ENCODE data around the gene DNAJC3.
"Not testable (repeated sequence)": the region's sequence is repeated elsewhere in the genome, so short reads cannot be mapped to it uniquely, and the experiment has no call there.

The DNAJC3 gene

DNA sequence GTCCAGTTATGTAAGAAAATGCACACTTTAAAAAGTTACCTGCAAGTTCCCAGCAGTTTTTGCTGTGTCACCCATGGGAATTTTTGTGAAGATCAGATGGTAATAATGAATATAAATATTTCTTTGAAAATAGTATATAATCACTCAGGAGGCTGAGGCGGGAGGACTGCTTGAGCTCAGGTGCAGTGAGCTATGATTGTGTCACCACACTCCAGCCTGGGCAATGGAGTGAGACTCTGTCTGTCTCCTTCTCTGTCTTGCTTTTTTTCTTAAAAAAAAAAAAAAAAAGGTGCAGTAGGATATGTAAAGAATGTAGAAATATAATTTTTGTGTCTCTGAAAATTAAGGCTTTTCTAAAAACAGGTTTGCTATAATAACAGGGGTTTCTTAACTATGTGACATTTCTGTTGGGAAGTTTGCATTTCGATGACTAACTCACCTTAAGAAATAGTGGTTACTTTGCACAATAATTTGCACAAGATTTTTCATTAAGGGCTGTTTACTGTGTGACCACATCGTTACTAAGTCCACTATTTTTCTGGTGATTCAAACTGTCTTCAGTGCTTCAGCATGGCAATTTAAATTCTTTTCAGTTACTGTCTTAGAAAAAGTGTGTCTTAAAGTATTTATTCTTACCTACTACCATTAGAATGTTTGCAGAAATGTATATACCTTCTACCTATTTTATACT is 37.3 kb downstream of the DNAJC3 start:
- no peak for DNase-seq (ENCODE audit: low read depth in 3 of 3)

DNA sequence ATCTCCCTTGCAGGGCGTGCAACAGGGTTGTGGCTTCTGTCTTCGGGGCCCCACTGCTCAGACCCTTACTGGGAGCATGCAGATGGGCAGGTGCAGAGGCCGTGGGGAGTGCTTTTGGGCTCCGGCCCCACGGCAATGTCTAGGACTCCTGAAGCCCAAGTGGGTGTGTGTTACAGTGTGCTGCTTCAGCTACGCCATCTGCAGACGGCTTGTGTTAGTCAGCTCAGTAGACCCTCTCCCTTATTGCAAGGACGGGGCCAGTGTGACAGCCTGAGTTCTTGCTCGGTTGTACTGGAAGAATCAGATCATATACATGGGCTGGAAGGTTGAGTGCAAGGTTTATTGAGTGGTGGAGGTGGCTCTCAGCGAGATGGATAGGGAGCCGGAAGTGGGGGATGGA is 39.3 kb downstream of the DNAJC3 start:
- DNase-seq (ENCODE audit: low read depth in 3 of 3) = no peak

DNA sequence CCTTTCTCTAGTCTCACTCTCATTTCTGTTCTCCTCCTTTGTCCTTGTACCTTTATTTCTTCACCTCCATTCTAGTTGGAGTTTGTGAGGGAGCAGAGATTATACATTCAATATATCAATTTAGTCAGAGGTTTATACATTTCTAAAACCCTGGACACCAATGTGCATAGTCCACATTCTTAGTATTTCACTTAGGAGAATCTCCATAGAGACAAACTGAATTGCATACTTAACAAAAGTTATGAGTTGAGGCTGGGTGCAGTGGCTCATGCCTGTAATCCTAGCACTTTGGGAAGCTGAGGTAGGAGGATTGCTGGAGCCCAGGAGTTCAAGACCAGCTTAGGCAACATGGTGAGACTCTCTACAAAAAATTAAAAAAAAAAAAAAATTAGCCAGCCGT is 45.3 kb downstream of the DNAJC3 start:
- no peak for DNase-seq (ENCODE audit: low read depth in 3 of 3)

DNA sequence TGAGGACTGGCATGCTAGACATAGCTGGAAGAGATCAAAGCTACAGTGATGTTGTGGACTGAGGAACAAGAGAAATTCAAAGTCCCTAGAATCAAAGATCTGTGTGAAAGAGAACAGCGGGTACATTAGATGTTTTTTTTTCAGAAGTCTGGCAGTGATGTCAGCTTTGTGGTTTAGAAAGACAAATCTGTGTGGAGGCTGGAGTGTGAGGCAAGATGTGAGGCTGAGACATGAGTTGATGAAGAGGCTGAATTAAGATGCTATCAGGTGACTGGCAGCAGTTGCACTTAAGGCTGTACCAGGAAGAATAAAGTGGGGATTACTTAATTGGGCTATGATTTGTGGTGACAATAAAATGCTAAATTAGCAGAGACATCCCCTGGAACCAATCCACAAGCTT is 46.5 kb downstream of the DNAJC3 start:
- no peak for DNase-seq (ENCODE audit: low read depth in 3 of 3)

DNA sequence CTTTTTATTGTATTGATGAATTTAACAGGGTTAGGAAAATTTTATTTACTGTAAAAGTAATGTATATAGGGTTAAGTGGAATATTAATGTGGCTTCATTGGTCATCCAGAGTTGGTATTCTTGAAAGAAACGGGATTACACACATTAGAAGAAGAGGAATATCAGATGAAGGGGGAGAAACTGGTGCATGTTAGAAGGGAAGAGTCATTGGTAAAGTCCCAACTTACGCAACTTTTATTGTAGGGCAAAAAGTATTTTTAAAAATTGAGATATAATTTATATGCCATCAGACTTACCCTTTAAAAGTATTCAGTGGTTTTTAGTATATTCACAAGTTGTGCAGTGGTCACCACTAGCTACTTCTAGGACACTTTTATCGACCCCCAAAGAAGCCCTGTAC is 47.3 kb downstream of the DNAJC3 start:
- no peak for DNase-seq (ENCODE audit: low read depth in 3 of 3)

DNA sequence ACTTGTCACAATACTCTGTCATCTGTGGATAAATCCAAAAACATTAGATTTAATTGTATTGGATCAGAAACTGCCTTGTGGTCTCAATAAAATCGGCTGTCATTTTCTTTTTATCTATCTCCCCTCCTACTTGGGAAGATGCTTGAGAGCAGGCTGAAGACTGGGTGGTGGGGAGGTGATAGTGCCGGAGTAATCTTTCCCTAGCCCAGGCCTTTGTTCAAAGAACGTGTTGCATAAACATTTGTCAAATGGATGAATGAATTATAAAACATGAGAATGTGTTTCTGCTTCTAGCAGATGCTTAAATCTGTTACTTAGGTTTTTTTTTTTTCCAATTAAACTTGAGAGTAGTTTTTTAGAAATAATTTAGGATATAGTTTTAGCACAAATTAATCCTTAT is 49.9 kb downstream of the DNAJC3 start:
- DNase-seq (ENCODE audit: low read depth in 3 of 3) = no peak

GRCh38 chr13:95728957-95729356 is 52.0 kb downstream of the DNAJC3 start:
- no peak for DNase-seq (ENCODE audit: low read depth in 3 of 3)

DNA sequence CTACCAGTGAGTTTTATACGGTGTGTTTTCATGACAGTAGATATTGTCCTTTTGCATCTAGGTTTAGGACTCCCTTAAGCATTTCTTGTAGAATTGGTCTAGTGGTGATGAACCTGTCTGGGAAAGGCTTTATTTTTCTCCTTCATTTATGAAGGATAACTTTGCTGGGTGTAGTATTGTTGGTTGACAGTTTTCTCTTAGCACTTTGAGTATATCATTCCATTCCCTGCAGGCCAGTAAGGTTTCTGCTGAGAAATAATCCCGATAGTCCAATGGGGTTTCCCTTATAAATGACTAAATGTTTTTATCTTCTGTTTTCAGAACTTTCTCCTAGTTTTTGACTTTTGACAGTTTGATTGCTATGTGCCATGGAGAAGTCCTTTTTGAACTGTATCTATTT is 57.2 kb downstream of the DNAJC3 start:
- no peak for DNase-seq (ENCODE audit: low read depth in 3 of 3)

- DNase-seq (ENCODE audit: low read depth in 3 of 3) = not testable (repeated sequence)
Measured at GRCh38 chr13:95740071-95740978, 63.4 kb downstream of the DNAJC3 start.

DNA sequence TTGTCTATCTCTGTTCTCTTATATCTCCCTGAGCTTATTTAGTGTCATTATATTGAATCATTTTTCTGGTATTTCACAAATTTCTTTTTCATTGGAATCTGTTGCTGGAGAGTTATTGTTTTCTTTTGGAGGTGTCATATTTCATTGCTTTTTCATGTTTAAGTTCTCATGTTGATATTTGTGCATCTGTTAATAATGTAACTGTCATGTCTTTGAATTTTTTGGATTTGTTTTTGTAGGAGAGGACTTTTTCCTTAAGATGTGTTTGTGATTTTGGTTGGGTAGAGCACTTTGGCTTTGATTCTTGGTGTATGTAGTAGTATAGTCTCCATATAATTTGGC is 64.0 kb downstream of the DNAJC3 start:
- no peak for DNase-seq (ENCODE audit: low read depth in 3 of 3)

GRCh38 chr13:95741584-95742563 is 64.9 kb downstream of the DNAJC3 start:
- no peak for DNase-seq (ENCODE audit: low read depth in 3 of 3)

- DNase-seq (ENCODE audit: low read depth in 3 of 3) = no peak
Measured at GRCh38 chr13:95743192-95743591, 66.3 kb downstream of the DNAJC3 start.

- DNase-seq (ENCODE audit: low read depth in 3 of 3) = no peak
Measured at GRCh38 chr13:95745289-95745688, 68.3 kb downstream of the DNAJC3 start.

GRCh38 chr13:95745752-95746151 is 68.8 kb downstream of the DNAJC3 start:
- no peak for DNase-seq (ENCODE audit: low read depth in 3 of 3)

DNA sequence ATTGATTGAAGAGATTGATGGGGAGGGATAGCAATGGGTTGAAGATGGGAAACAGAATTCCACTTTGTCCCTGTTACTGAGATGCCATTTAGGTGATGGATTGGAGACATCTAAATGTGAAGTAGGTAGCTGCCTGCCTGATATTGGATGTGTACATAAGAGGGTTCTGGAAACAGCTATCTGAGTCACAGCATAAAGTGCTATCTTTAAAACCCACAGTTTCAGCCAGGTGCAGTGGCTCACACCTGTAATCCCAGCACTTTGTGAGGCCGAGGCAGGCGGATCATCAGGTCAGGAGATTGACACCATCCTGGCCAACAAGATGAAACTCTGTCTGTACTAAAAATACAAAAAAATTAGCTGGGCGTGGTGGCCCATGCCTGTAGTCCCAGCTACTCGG is 72.6 kb downstream of the DNAJC3 start:
- DNase-seq (ENCODE audit: low read depth in 3 of 3) = no peak

GRCh38 chr13:95752677-95753076 is 75.7 kb downstream of the DNAJC3 start:
- DNase-seq (ENCODE audit: low read depth in 3 of 3) = no peak

- DNase-seq (ENCODE audit: low read depth in 3 of 3) = no peak
Measured at GRCh38 chr13:95754069-95754468, 77.1 kb downstream of the DNAJC3 start.

DNA sequence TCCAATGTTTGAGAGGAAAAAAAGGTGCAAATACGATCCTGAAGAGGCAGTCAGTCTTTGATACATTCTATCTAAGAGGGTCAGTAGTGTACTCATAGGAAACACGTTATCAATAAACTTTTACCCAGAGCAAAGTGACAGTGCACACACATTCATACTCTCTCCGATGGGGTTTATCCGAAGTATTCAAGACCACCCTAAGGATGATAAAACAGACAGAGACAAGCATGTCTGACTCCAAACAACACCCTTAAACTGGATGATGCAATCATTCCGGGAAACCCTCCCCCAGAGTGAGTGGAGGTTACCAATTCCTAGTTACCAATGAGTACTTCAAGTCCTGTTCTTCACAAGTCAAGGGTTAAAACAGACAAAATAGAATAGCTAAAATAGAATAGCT is 79.1 kb downstream of the DNAJC3 start:
- DNase-seq (ENCODE audit: low read depth in 3 of 3) = no peak

GRCh38 chr13:95762626-95763025 is 85.7 kb downstream of the DNAJC3 start:
- DNase-seq (ENCODE audit: low read depth in 3 of 3) = not testable (repeated sequence)

DNA sequence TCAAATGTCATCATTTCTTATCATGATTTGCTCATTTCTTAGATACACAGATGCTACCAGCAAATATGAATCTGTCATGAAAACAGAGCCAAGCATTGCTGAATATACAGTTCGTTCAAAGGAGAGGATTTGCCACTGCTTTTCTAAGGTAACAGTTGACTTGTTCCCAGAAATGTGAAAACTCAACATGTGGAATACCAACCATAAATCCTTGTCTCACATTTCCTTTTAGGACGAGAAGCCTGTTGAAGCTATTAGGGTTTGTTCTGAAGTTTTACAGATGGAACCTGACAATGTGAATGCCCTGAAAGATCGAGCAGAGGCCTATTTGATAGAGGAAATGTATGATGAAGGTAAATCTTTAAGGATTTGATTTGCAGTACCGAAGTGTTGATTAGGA is 86.7 kb downstream of the DNAJC3 start:
- no peak for DNase-seq (ENCODE audit: low read depth in 3 of 3)

- no peak for DNase-seq (ENCODE audit: low read depth in 3 of 3)
Measured at GRCh38 chr13:95771905-95772304, 95.0 kb downstream of the DNAJC3 start.

- no peak for DNase-seq (ENCODE audit: low read depth in 3 of 3)
Measured at GRCh38 chr13:95779522-95779921, 102.6 kb downstream of the DNAJC3 start.

Measured in stimulated activated CD4-positive, alpha-beta T cell treated with anti-CD3 and anti-CD28 coated beads, TNF-alpha, amount 100 ng/mL, for 24 hours (primary cell).